COLO668 (cell line): Measurements from ENCODE around the gene TPT1.
A peak's percentile ranks its signal among the peaks of the same experiment; 100 is the strongest.
"Not testable (repeated sequence)": the region's sequence is repeated elsewhere in the genome, so short reads cannot be mapped to it uniquely, and the experiment has no call there.

Source experiments
- DNase-seq: peaks from one replicate; lab custom pipeline; 2025; ENCODE audit not compliant: unreplicated experiment; lab: John Stamatoyannopoulos, UW

TPT1 gene

GRCh38 chr13:45368005-45368404 is 27.0 kb upstream of the TPT1 start:
- DNase-seq: no peak

GRCh38 chr13:45367358-45367757 is 26.4 kb upstream of the TPT1 start:
- DNase-seq: peak; percentile 93

DNA sequence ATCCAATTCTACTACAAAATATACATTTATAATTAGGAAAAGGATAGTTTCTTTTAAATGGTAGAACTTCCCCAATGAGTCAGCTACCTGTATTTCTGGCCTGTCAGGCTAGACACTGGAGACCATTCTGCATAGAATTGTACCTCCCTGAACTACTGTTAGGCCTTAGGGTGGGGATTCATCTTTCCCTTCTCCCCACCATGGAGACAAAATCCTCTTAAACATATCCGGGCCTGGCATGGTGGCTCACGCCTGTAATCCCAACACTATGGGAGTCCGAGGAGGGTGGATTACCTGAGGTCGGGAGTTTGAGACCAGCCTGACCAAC is 24.5 kb upstream of the TPT1 start:
- DNase-seq: no peak

DNA sequence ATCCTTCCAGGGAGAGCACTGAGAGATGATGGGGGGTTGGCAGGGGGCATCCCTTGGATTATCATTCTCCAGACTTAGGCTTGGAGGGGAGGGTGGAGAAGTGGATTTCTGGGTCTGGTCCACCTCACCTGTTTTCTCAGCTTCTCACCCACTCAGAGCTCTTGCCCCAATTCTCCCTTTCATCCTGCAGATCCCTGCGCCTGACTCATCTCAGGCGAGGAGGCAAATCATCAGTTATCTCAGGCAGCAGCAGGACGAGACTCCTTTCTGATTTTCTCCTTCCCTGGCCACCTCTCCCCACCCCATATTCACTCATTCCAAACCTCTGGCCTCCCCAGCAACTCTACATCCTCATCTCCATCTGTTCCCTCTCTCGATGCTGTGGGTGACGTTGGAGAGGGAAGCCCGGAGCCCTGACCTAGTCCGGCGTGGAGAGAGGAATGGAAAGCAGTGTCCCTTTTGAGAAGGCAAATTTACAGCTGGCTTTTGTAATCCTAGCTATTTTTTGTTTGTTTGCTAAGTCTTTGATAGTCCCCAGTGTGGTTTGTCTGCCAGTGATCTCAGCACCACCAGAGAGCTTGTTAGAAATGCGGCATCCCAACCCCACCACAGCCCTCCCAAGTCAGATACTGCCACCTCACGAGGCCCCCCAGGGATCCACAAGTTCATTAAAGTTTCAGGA is 24.0 kb upstream of the TPT1 start:
- DNase-seq: no peak

GRCh38 chr13:45362939-45363338 is 22.0 kb upstream of the TPT1 start:
- DNase-seq: no peak

- DNase-seq: no peak
These were observed 20.7 kb upstream of the TPT1 start for GRCh38 chr13:45361596-45362206.

DNA sequence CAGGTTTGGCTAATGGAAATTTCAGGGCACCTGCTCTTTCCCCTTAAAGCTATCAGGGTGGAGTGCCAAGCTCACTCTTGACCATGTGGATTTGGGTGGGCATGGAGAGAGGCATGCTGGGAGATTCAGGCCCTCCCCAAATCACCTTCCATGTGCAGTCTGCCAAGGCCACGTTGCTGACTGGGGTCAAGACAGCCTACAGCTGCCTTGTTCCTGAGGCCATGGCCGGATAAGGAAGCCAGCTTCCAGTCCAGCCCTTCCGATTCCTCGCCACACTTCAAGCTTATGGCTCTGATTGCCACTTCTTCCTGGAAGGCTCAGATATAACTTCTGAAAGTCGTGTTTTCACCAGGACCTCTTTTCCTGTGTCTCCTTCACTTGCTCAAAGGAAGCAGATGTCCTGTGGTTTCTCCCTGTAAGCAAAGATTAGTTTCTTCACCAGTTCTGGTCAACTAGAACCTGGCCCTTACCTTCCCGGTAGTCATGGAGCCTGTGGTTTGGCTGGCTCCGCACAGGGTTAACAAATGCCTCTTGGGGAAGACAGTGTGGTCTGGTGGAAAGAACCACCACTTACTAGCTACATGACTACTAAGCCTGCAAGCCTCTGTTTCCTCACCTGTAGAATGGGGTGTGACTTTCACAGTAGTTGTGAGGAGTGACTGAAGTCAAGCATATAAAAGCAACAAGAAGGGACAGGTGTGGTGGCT is 16.1 kb upstream of the TPT1 start:
- no peak for DNase-seq

DNA sequence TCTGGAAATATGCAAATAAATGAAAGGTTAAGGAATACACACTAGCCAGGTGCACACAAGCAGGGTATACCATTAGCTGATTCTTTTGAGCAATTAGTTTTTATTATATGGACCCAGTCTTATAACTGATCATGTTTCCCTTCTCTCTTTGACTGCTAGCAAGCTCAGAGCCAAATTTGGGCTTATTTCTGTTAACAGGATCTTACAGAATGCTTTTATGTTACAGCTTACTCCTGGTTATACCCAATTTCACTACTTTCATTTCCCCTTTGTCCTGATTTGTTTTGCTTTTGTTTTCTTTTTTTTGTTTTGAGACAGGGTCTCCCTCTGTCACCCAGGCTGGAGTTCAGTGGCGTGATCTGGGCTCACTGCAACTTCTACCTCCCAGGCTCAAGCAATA is 12.9 kb upstream of the TPT1 start:
- DNase-seq: no peak

GRCh38 chr13:45352031-45352430 is 11.0 kb upstream of the TPT1 start:
- no peak for DNase-seq

- DNase-seq: no peak
These were observed 9.2 kb upstream of the TPT1 start for GRCh38 chr13:45350152-45350551.

DNA sequence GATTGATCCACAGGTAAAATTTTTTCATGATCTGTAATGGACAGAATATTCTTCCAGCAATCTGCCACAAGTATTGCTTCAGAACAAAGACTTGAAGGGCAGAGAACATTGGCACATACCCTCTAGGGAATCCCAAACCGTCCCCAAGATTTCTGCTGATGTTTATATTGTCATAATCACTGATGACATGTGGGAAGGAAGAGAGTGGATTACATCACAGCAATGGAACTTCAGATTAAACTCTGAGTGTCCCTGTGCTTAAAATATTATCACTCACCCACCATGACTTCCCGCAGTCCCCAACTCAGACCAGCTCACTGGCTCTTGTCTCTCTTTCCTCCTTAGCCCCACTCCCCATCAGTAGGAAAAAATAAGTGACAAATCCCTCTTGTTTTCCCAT is 8.5 kb upstream of the TPT1 start:
- no peak for DNase-seq

GRCh38 chr13:45344064-45344463 is 3.1 kb upstream of the TPT1 start:
- not testable (repeated sequence) for DNase-seq

- not testable (repeated sequence) for DNase-seq
These were observed 2.1 kb upstream of the TPT1 start for GRCh38 chr13:45343102-45343501.

GRCh38 chr13:45342668-45343067 is 1.7 kb upstream of the TPT1 start:
- not testable (repeated sequence) for DNase-seq

DNA sequence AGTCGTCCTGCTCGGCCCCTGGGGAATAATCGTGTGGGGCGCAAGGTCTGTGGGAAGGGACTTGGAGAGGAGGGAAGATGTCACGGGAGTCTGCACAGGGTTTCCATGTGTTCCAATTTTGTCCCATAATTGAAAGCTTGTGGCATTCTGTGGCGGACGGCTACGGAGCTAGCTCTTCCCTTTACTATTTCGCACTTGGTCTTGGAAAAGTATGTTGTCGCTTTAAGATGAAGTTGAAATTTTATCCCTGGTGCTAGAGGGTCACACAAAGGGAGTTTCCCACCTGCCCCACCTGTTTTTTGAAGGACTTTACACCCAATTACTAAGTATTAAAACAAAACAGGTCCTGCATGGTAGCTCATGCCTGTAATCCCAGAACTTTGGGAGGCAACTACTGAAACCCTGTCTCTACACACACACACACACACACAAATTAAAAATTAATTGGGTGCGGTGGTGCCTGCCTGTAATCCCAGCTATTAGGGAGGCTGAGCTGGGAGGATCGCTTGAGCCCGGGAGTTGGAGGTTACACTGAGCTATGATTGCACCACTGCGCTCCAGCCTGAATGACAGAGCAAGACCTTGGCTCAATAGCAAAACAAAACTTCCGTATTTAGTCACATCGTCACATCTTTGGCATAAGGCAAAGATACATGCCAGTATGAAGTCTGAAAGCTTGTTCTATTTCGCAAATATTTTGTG is 967 bp upstream of the TPT1 start:
- DNase-seq: peak; percentile 48

GRCh38 chr13:45340422-45341033 is 455 bp downstream of the TPT1 start:
- DNase-seq: peak; percentile 97

GRCh38 chr13:45339867-45340266 is 1.1 kb downstream of the TPT1 start:
- no peak for DNase-seq

DNA sequence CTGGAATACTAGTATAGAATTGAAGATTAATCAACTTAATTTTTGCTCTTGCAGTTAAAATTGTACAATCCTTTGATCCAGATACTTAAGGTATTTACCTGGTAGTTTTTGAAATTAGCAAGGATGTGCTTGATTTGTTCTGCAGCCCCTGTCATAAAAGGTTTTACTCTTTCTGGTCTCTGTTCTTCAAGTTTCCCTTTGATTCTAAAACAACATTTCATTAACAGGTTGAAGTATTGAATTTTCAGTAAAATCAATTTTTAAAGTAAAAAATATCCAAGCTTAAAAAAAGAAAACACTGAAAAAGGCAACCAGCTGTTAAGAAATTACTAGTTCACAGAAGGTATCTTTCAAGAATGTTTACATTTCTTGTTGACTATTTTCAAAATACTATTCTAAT is 1.6 kb downstream of the TPT1 start:
- no peak for DNase-seq

DNA sequence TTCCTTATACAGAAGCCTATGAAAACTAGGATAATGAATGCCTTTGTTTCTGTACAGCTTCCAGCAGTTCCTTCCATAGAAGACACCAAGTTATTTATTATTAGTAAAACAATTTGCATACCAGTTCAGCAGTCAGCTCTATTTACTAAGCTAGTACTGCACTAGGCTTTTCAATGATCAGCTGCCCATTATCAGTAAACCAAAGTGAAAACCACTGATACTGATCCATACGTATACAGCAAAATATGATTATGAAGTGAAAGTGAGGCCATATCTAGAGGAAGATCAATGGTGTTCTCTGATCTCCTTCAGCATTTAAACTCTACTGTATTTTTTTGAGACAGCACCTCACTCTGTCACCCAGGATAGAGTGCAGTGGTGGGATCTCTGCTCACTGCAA is 3.2 kb downstream of the TPT1 start:
- no peak for DNase-seq

DNA sequence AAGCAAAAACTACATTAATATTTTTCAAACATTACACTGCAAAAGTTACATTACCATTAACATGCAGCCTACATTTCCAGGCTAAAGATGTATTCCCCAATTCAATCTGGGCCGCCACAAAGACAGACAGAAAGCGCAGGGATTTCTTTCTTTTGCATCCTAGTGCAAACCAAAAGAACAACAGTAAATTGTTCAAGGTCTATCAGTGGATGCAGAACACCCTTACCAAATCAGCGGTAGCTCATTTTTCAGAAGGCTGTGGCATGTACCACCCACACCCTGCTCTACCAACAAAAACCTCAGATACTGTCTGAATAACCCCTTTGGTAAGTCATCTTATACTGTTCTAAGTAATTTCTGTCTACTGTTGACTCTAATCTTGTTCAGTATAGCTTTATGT is 3.6 kb downstream of the TPT1 start:
- DNase-seq: no peak

DNA sequence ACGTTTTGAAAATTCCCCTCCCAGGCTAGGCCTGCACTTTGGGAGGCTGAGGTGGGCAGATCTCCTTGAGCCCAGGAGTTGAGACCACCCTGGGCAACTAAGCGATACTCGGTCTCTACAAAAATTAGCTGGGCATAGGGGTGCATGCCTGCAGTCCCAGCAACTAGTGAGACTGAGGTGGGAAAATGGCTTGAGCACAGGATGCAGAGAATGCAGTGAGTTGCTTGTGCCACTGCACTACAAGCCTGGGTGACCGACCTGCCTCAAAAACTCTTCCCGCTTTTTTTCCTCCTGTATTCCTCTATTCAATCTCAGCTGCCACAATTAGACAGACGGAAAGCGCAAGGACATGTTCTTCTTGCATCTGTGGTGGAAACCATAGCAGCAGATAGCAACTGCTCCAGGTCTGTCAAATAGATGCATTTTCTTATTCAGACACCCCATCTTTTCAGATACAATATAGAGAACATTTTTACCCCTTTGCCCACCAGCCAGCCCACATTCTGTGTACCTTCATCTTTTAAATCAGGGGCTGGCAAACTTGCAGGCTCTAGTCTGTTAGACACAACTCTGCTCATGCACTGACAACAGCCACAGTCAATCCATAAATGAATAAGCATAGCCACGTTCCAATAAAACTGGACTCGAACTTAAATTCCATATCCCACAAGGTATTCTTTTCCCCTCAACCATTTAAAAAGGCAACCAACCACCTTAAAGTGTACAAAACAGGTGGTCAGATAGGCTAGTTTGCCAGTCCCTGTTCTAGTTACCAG is 4.8 kb downstream of the TPT1 start:
- no peak for DNase-seq
